Activated effector memory CD4-positive, alpha-beta T cell treated with Interleukin-2 at 50 U/mL for 16 hours (primary cell): ENCODE measurements around the gene PLCZ1.
"Not testable (repeated sequence)": the region's sequence is repeated elsewhere in the genome, so short reads cannot be mapped to it uniquely, and the experiment has no call there.

Experiments
- DNase-seq: peaks from one replicate; pipeline ENCODE4 v3.0.0-alpha.2; 2020

Gene PLCZ1

DNA sequence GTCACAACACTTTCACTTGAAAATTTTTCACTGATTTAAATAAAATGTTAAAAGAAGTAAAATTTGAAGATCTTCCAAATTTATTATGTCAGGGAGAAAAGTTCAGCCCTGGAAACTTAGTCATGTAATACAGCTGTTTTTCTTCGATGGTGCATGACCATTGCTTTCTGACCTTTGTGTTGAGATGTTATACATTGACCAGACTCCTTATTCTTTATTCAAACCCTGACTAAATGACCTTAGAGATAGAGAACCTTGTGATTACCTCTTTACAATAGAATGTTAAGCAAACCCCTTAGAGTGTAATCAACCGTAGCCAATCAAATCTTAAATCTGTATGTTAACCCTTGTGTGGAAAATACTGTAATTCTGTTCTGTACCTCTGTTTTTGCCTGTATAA, 34.5 kb downstream of the PLCZ1 start:
- no peak for DNase-seq

GRCh38 chr12:18700271-18700670, 37.5 kb downstream of the PLCZ1 start:
- no peak for DNase-seq

DNA sequence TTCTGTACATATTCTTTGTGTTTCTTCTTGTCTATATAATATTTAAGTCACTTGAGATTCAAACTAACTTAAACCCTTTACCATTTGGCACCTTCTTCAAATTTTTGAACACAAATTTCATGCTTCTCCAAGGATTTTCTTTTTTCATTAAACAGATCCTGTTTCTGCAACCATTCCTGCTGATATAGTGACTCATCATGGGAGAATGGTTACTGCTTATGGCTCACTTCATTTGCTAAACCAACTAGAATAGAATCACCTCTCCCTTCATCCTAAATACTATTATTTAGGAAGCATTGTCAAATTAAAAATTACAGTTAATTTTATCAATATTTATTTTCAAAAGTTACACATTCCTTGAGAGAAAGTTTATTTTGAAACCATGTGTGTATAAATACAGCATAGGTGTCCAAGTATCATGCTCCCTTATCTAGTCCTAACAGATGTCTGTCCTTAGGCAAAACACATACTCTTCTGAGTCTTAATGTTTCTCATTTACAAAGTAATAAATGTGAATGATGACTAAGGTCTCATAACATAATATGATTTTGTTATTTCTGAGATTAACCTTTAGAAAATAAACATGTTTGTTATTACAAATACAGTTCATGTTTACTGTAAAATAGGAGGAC, 40.7 kb downstream of the PLCZ1 start:
- no peak for DNase-seq

- not testable (repeated sequence) for DNase-seq
Observed at GRCh38 chr12:18693986-18694385, 43.8 kb downstream of the PLCZ1 start.

DNA sequence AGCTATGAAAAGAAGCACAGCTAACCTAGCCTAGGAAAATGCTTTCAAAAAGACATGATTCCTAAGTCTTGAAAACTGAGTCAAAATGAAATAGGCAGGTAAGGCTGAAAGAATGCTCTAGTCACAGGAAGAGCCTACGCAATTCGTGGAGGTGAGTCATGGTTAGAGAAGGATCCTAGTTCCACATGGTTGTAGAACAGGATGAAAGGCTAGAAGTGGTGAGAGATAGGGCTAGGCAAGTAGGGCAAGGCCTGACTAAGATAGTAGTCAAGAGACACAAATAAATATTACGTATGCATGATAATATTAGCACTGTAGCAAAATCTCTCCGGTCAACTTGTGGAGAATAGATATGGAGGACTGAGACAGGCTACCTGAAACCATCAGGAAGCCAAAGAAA, 47.2 kb downstream of the PLCZ1 start:
- DNase-seq = no peak

- DNase-seq = no peak
Observed at GRCh38 chr12:18689771-18690170, 48.0 kb downstream of the PLCZ1 start.

DNA sequence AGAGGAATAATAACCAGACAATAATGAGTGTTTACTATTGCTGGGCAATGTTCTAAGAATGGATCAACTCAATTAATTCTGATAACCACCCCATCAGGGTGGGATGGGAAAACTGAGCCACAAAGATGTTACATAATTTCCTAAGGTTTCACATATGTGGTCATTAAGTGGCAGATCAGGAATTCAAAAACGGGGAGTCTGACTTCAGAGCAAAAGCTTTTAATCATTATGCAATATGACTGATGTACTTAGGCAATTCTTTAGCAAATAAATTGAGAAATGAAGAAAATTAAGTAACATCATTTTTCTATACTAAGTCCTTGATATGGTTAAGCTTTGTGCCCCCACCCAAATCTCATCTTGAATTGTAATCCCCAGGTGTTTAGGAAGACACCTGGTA, 53.4 kb downstream of the PLCZ1 start:
- no peak for DNase-seq

- no peak for DNase-seq
Observed at GRCh38 chr12:18683327-18684013, 54.3 kb downstream of the PLCZ1 start.

- no peak for DNase-seq
Observed at GRCh38 chr12:18681818-18682217, 56.0 kb downstream of the PLCZ1 start.

DNA sequence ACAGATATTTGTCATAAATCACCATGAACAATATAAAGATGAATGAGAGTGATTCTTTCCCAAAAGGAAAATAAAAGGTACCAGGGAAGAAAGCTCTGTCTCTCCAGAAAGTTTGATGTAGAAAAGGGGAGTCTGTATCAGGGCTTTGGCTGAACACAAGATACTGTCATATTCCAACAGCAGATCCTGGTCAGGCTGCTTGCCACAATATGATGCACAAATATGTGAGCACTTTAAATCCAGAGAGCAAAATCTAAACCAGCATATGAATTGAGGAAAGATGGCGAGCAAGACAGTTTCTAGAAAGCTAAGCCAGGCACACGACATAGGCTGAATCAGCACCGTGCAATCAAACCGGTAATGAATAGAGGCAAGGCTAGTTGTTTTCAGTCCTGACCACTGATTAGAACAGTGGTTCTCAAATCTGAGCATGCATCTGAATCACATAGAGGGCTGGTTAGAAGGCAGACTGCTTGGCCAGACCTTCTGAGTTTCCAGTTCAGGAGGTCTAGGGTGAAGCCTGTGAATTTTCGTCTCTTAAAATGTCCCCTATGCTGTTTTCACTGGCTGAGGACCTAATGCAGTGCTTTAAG, 60.7 kb downstream of the PLCZ1 start:
- no peak for DNase-seq

DNA sequence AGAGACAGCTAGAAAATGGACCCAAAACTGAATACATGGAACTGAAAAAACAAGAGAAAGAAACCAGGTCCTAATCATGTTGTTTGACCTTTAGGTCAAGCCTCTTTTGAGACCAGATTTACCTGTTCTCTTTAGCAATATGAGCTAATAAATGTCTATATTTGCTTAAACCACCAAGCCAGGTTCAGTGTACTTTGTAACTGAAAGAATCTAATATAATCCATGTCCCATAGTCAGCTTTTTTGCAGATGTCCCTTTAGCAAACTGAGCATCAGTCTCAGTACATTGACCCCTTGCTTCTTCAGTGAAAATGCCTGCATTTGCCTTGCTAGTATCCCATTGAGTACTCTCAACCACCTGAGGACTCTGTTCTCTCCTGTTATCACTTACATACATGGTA, 61.7 kb downstream of the PLCZ1 start:
- DNase-seq = no peak

DNA sequence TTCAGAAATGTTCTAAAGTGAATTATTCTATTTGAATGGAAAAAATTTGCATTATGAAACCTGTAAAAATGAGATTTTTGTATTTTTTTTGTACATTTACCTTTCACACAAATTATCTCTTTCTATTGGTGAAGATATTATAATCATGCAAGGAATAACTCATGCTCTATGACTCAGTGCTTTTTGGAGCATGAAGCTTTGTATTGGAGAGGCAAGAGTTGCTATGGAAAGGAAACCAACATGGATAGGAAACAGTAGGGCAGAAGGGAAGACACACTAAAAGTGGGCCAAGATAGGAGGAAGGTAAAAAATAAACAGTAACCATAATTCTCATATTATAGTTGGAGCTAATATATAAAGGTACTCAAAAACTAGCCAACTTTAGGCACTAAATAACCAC, 79.0 kb downstream of the PLCZ1 start:
- DNase-seq = no peak

DNA sequence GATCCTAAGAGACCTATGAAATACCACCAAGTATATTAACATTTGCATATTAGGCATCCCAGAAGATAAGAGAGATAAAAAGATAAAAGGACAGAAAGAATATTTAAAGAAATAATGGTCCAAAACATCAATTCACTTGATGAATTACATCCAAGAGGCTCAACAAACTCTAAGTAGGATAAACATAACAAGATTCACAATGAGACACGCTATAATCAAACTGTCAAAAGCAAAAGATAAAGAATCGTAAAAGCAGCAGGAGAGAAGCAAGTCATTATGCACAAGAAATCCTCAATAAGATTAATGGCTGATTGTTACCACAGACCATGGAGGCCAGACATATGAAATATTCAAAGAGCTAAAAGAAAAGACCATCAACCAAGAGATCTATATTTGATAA, 79.6 kb downstream of the PLCZ1 start:
- no peak for DNase-seq

- DNase-seq = no peak
Observed at GRCh38 chr12:18655351-18655750, 82.5 kb downstream of the PLCZ1 start.

GRCh38 chr12:18653465-18653864, 84.3 kb downstream of the PLCZ1 start:
- DNase-seq = no peak

DNA sequence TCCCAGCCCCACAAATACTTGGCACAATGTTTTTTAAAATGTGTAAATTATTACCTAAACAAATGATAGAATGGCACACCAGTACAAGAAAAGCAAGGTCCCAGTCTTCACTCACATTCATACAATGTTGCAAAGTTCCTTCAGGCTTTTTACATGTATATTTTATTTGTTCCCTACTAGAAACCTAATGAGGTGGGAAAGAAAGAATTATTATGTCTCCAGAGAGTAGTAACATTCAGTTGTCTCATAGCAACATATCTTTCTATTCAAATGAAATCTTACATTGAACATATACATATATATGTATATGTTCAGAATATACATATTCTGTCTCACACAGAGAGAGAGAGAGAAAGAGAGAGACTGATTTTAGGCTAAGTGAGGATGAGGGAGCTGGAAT, 85.2 kb downstream of the PLCZ1 start:
- DNase-seq = no peak

DNA sequence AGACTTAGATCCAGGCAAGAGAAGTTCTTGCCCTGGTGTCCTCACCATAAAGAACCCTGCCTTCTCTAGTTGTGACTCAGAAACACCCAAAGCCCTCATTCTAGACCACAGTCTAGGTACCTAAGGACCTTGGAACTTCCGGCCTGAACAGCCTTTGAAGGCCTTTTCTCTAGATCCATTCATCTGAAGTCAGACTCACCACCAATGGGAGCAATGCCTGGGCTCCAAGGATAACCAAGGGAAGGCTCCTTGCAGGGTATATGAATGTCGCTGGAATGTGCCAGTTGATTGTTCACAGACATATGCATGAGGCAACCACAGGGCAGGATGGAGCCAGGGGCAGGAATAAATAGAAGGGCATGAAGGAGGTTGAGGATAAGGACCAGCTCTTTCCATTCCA, 86.3 kb downstream of the PLCZ1 start:
- no peak for DNase-seq

DNA sequence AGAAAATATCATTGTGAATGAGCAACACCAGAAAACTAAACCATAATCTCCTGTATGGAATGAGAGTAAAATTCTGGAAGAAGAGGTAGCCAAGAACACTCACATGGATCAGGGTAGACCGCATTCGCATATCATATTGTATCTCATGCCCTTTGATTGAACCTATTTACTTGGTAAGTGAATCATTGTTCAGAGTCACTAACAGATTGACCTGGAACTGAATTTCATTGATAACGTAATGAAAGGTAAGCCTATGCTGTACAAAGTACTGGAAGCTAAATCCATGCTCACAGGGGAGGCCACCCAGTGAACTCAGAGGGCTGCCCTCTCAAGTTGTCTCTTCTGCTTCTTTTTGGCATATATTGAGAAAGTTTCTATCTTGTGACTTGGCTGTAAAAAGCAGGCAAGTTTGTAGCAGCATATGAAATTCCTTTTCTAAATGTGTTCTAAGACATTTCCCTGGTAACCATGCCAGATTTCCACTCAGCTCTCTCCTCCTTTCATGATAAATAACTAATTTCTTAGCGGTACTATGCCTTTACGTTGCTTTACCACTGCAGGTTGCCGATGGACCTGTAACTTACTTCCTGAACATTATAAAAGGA, 91.4 kb downstream of the PLCZ1 start:
- DNase-seq = no peak

- no peak for DNase-seq
Observed at GRCh38 chr12:18644564-18644963, 93.2 kb downstream of the PLCZ1 start.

DNA sequence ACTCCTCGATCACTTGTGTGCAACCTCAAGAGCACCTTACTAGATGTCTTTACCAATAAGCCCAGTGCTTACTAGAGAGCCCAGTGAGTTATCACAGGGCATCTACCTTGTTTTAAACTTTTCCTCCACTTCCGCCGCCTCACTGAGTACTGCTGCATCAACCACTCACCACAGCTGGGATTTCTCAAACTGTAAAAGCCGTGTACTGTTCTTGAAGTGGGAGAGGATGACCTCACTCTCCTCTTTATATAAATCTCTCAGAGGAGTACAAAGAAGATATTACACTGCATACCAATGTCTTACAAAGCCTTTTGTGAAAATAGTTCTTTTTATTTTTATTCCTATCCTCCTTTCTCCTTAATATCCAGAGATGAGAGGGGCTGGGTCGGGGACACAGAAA, 94.1 kb downstream of the PLCZ1 start:
- no peak for DNase-seq

GRCh38 chr12:18640321-18640955, 97.4 kb downstream of the PLCZ1 start:
- DNase-seq = no peak

DNA sequence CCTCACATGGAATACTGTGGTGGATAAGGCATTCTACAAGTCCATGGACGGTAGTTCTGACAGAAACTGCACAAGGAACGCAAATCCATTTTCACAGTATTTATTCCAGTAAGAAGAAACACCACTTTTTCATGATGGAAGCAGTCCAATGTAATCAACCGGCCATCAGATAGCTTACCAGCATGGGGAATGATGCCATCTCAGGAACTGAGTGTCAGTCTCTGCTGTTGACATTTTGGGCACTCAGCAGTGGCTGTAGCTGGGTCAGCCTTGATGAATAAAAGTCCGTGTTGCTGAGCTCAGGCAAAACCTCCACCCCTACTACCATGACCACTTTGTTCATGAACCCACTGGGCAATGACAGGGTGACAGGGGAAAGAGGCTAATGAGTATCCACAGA, 103.4 kb downstream of the PLCZ1 start:
- DNase-seq = no peak
